H7 (cell line): Measurements from ENCODE around the gene EHF. TPM values are rescaled to one million over a fixed set of nuclear protein-coding genes. Genes with fewer than 3 reads are reported as not detected.
"Not testable (repeated sequence)": the region's sequence is repeated elsewhere in the genome, so short reads cannot be mapped to it uniquely, and the experiment has no call there.

Experiments
- DNase-seq: peaks from one replicate; pipeline ENCODE4 v3.0.0; 2012
- H3K27me3 ChIP-seq: 2 replicates; pipeline ENCODE4 v1.6.0; 2011; ENCODE audit warnings: mild to moderate bottlenecking, low read length; ENCODE audit not compliant: control insufficient read depth, insufficient read depth
- H3K36me3 ChIP-seq: replicated peaks from 2 replicates; pipeline ENCODE4 v1.5.1; 2011; ENCODE audit warnings: low read length; ENCODE audit not compliant: control insufficient read depth, insufficient read depth
- H3K4me3 ChIP-seq: 2 replicates; pipeline ENCODE4 v1.5.1; 2011; ENCODE audit warnings: low read depth, mild to moderate bottlenecking, control low read depth, low read length, moderate library complexity; ENCODE audit not compliant: insufficient read depth
- total RNA-seq: library from RNA; depleted of rRNA; stranded (reverse); fragments of >200 nt; shearing (Covaris generic); gene quantifications from 2 replicates; pipeline ENCODE4 v1.2.3, GENCODE V29; 2014

Gene EHF
- total RNA-seq, 1 experiment from 2014 or later: 1.4 TPM

- H3K27me3 ChIP-seq: no peaks in the 10 kb centered on the region
- H3K4me3 ChIP-seq: no peak overlapping the region
- H3K36me3 ChIP-seq: no peaks in the 10 kb centered on the region
- no peak for DNase-seq
Measured at GRCh38 chr11:34671117-34671516, 50.2 kb downstream of the EHF start.

DNA sequence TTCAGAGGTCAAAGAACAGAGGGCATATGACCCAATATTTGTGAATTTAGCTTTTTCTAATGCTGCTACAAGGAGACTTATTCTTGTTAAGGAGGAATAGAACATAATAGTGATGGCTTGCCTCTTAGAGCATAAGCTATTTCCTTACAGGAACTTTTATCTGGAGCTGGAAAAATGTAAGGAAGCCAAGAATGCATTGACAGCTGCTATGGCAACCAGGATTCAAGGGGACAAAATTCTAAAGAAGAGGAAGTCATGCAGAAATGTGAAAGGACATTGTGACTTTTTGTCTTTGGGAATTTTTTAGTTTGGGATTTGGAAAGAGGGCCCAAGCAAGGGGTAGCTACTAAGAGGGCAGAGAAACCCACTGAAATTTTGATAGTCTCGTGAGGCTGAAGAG lies 51.1 kb downstream of the EHF start:
- no peaks in the 10 kb centered on the region for H3K36me3 ChIP-seq
- DNase-seq: no peak
- H3K4me3 ChIP-seq: no peak overlapping the region

GRCh38 chr11:34674038-34674437 lies 53.1 kb downstream of the EHF start:
- H3K27me3 ChIP-seq: no peaks in the 10 kb centered on the region
- H3K4me3 ChIP-seq: no peak overlapping the region
- no peak for DNase-seq
- no peaks in the 10 kb centered on the region for H3K36me3 ChIP-seq

More for the DNA sequence above, 51.1 kb downstream of the EHF start:
- H3K27me3 ChIP-seq: no peaks in the 10 kb centered on the region

DNA sequence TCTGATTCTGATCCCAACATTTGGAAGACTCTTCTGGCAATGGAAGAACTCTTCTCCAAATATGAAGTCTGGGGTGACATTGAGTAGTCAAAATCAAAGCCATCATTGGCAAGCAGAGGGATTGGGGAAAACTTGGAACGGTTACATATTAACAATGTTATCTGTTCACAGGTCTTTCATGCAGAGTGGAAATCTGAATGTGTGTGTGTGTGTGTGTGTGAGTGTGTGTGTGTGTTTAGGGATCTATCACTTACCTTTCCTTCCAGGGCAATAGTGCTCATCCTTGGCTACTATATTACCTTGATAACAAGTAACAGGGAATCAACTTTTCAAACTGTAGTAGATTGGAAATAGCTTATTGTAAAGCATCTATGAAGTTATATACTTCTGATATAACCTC lies 55.3 kb downstream of the EHF start:
- Histone ChIP-seq H3K27me3 (no peaks in the 10 kb centered on the region), H3K4me3 (no peak overlapping the region)
- DNase-seq: no peak

GRCh38 chr11:34679681-34680080 lies 58.8 kb downstream of the EHF start:
- DNase-seq: no peak

More for the DNA sequence above, 55.3 kb downstream of the EHF start:
- no peaks in the 10 kb centered on the region for H3K36me3 ChIP-seq

GRCh38 chr11:34680206-34680605 lies 59.3 kb downstream of the EHF start:
- no peak for DNase-seq
- no peaks in the 10 kb centered on the region for H3K27me3 ChIP-seq
- no peaks in the 10 kb centered on the region for H3K36me3 ChIP-seq
- no peak overlapping the region for H3K4me3 ChIP-seq

More at GRCh38 chr11:34679681-34680080, 58.8 kb downstream of the EHF start:
- Histone ChIP-seq H3K36me3 (no peaks in the 10 kb centered on the region), H3K4me3 (no peak overlapping the region), H3K27me3 (no peaks in the 10 kb centered on the region)

GRCh38 chr11:34680918-34681586 lies 60.2 kb downstream of the EHF start:
- Histone ChIP-seq H3K27me3 (no peaks in the 10 kb centered on the region), H3K4me3 (no peak overlapping the region), H3K36me3 (no peaks in the 10 kb centered on the region)
- no peak for DNase-seq

GRCh38 chr11:34682825-34683224 lies 61.9 kb downstream of the EHF start:
- Histone ChIP-seq H3K4me3 (no peak overlapping the region), H3K36me3 (no peaks in the 10 kb centered on the region), H3K27me3 (no peaks in the 10 kb centered on the region)
- DNase-seq: no peak

GRCh38 chr11:34683396-34683795 lies 62.5 kb downstream of the EHF start:
- no peaks in the 10 kb centered on the region for H3K36me3 ChIP-seq
- no peaks in the 10 kb centered on the region for H3K27me3 ChIP-seq
- no peak overlapping the region for H3K4me3 ChIP-seq
- DNase-seq: no peak

GRCh38 chr11:34685864-34686263 lies 65.0 kb downstream of the EHF start:
- no peak for DNase-seq
- no peak overlapping the region for H3K4me3 ChIP-seq
- no peaks in the 10 kb centered on the region for H3K36me3 ChIP-seq
- H3K27me3 ChIP-seq: no peaks in the 10 kb centered on the region

- peak overlapping the region; percentile 39 for H3K4me3 ChIP-seq
- H3K27me3 ChIP-seq, DNase-seq, H3K36me3 ChIP-seq: not testable (repeated sequence)
Measured at GRCh38 chr11:34692299-34692698, 71.4 kb downstream of the EHF start.

- Histone ChIP-seq H3K27me3 (no peaks in the 10 kb centered on the region), H3K4me3 (no peak overlapping the region), H3K36me3 (no peaks in the 10 kb centered on the region)
- no peak for DNase-seq
Measured at GRCh38 chr11:34696862-34697261, 76.0 kb downstream of the EHF start.

DNA sequence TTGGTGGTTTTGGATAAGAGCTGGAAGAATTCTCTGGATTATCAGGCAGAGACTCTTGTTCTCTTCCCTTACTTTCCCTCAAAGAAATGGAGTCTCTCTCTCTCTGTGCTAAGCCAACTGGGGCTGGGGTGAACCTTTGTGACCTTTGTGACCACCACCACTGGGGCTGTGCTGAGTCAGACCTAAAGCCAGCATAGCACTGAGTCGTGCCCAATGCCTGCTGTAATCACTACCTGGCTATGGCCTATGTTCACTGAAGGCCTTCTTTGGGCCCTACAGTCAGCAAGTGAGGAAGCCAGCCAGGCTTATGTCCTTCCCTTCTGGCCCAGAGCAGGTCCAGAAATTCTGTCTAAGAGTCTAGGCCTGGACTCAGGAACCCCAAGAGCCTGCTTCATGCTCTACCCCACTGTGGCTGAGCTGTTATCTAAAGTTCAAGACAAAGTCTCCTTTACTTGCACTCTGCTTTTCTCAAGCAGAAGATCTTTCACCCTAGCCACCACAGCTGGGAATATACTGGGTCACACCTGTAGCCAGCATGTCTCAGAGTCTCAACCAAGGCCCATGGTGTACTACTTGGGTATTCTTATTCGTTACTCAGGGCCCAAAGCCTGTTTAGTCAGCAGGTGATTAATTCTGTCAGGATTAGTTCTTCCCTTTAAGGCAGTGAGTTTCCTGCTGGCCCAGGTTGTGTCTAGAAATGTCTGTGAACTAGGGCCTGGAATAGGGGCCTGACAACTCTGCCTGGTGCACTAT lies 86.0 kb downstream of the EHF start:
- DNase-seq: no peak
- H3K36me3 ChIP-seq: peaks cover 7% of the 10 kb centered on the region
- no peak overlapping the region for H3K4me3 ChIP-seq
- H3K27me3 ChIP-seq: no peaks in the 10 kb centered on the region

- Histone ChIP-seq H3K36me3 (peaks cover 4% of the 10 kb centered on the region), H3K4me3 (no peak overlapping the region), H3K27me3 (no peaks in the 10 kb centered on the region)
- DNase-seq: no peak
Measured at GRCh38 chr11:34707462-34707840, 86.6 kb downstream of the EHF start.
